ENCODE measurements around the gene PDE6D. TPM values are rescaled to one million over a fixed set of nuclear protein-coding genes. Genes with fewer than 3 reads are reported as not detected.

Gene PDE6D
- total and polyA plus RNA-seq, 9 donors: 17.4 to 23.6 (median 20.4) TPM

GRCh38 chr2:231683292-231684235 is 97.5 kb downstream of the PDE6D start:
- Histone ChIP-seq H3K27ac (ENCODE audit: low read length) (peak overlapping the region; percentile 97), H3K36me3 (ENCODE audit: control insufficient read depth, insufficient read depth, low read length) (no peaks in the 10 kb centered on the region), H3K4me1 (ENCODE audit: control insufficient read depth, insufficient read depth, low read length) (peaks cover 75% of the 10 kb centered on the region), H3K9me3 (replicated peaks; ENCODE audit: control insufficient read depth, low read depth, low read length) (peaks cover 3% of the 10 kb centered on the region), H3K27me3 (ENCODE audit: control insufficient read depth, insufficient read depth, low read length) (no peaks in the 10 kb centered on the region), H3K4me3 (ENCODE audit: low read length) (no peak overlapping the region)
- no peak for DNase-seq
- 78% methylated on average over 3 of the region's 8 CpGs for WGBS (ENCODE audit: insufficient coverage)

GRCh38 chr2:231682603-231683291 is 98.3 kb downstream of the PDE6D start:
- no peak overlapping the region for H3K4me3 ChIP-seq (ENCODE audit: low read length)
- peaks cover 70% of the 10 kb centered on the region for H3K4me1 ChIP-seq (ENCODE audit: control insufficient read depth, insufficient read depth, low read length)
- DNase-seq: no peak
- peaks cover 3% of the 10 kb centered on the region for H3K9me3 ChIP-seq (replicated peaks; ENCODE audit: control insufficient read depth, low read depth, low read length)
- no peaks in the 10 kb centered on the region for H3K27me3 ChIP-seq (ENCODE audit: control insufficient read depth, insufficient read depth, low read length)
- whole genome bisulfite sequencing (ENCODE audit: insufficient coverage): 71% methylated on average over 11 of the region's 11 CpGs
- H3K36me3 ChIP-seq (ENCODE audit: control insufficient read depth, insufficient read depth, low read length): no peaks in the 10 kb centered on the region
- H3K27ac ChIP-seq (ENCODE audit: low read length): peak overlapping the region; percentile 97

Other genes with a start within 250 kb of the PDE6D start
- not detected for gene TEX44, start 188.4 kb downstream of the PDE6D start, total RNA-seq
- gene TEX44, start 188.4 kb downstream of the PDE6D start, polyA plus RNA-seq (ENCODE audit: insufficient read depth in 1 of 8, insufficient read length in 8 of 8, low replicate concordance in 1 of 8): not detected
- gene PTMA, start 72.8 kb downstream of the PDE6D start, total RNA-seq: 657 TPM
- 100 to 1,000 TPM; 598 to 939 (median 730) TPM for gene PTMA, start 72.8 kb downstream of the PDE6D start, polyA plus RNA-seq (ENCODE audit: insufficient read depth in 1 of 8, insufficient read length in 8 of 8, low replicate concordance in 1 of 8)
- gene COPS7B, start 5.2 kb upstream of the PDE6D start, total RNA-seq: 21.6 TPM
- gene COPS7B, start 5.2 kb upstream of the PDE6D start, polyA plus RNA-seq (ENCODE audit: insufficient read depth in 1 of 8, insufficient read length in 8 of 8, low replicate concordance in 1 of 8): 10 to 100 TPM; 33.9 to 42.2 (median 39.5) TPM
- gene NPPC, start 145.1 kb upstream of the PDE6D start, total RNA-seq: 1.5 TPM
- 10 to 100 TPM in 1 of 8 donors, 1 to 10 TPM in 7; 2.1 to 17.3 (median 4.9) TPM for gene NPPC, start 145.1 kb upstream of the PDE6D start, polyA plus RNA-seq (ENCODE audit: insufficient read depth in 1 of 8, insufficient read length in 8 of 8, low replicate concordance in 1 of 8)
- 19.3 TPM for gene DIS3L2, start 180.4 kb upstream of the PDE6D start, total RNA-seq
- gene DIS3L2, start 180.4 kb upstream of the PDE6D start, polyA plus RNA-seq (ENCODE audit: insufficient read depth in 1 of 8, insufficient read length in 8 of 8, low replicate concordance in 1 of 8): 10 to 100 TPM; 21.5 to 29.8 (median 24.4) TPM